Keratinocyte (primary cell): ENCODE measurements around the gene EVI5L.

Source experiments
- EZH2 ChIP-seq: IDR thresholded peaks from one replicate; pipeline ENCODE4 v1.6.1; 2012; ENCODE audit warnings: inconsistent platforms, mild to moderate bottlenecking, low read length, moderate library complexity
- TF ChIP-seq, protein P1 (sequence below), 3 experiments: IDR thresholded peaks in 1 of 3; conservative IDR thresholded peaks in 1 of 3; optimal IDR thresholded peaks in 1 of 3; 2 replicates in 2 of 3; 3 replicates in 1 of 3; pipeline versions ENCODE3 to v1.5.1; 2011; ENCODE audit warnings: low read length in 3 of 3, mild to moderate bottlenecking in 3 of 3, moderate library complexity in 2 of 3, control low read depth in 1 of 3, inconsistent platforms in 1 of 3; ENCODE audit not compliant: insufficient read depth in 2 of 3; ENCODE audit errors: extremely low read depth in 1 of 3

DNA sequence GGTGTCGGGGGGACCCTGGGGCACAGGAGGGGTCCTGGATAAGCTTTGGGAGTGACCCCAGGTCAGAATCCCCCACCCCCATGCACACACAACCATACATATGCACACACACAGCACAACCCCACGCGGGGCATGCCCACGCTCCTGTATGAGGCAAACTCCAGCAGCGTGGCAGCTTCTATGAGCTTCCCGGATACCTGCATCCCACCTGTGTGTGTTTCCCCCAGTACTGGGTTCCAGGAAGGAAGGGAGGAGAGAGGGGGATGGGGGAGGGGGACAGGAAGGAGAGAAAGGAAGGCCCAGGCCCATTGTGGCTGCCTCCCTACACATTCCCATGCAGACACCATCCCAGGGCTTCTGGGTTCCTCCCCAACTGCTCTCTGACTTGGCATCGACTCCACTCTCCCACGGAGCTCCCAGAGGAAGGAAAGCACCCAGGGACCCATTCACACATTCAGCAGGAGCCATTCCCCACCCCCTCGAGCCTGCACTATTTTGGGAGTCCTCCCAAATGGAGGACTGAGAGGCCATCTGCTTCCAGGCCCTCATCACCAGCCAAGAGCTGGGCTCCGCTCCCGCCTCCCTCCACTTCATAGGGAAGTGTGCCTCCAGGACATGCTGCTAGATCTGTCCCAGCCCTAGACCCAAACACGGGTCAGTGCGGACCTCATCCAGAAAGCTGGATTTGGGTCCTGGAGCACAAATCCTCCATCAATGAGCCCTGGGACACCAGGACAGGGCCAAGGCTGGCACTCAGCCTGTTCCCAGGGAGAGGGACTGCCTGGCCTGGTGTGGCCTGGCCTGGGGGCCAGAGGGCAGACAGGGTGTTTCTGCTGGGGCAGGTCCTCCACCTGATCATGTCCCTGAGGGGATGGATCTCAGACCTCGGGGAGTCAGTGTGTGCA, 30.9 kb downstream of the EVI5L start:
- TF ChIP-seq, protein P1, sequence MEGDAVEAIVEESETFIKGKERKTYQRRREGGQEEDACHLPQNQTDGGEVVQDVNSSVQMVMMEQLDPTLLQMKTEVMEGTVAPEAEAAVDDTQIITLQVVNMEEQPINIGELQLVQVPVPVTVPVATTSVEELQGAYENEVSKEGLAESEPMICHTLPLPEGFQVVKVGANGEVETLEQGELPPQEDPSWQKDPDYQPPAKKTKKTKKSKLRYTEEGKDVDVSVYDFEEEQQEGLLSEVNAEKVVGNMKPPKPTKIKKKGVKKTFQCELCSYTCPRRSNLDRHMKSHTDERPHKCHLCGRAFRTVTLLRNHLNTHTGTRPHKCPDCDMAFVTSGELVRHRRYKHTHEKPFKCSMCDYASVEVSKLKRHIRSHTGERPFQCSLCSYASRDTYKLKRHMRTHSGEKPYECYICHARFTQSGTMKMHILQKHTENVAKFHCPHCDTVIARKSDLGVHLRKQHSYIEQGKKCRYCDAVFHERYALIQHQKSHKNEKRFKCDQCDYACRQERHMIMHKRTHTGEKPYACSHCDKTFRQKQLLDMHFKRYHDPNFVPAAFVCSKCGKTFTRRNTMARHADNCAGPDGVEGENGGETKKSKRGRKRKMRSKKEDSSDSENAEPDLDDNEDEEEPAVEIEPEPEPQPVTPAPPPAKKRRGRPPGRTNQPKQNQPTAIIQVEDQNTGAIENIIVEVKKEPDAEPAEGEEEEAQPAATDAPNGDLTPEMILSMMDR (optimal IDR thresholded peaks at IDR 0.05 in 1 of 3, IDR thresholded peaks at IDR 0.05 in 1 of 3, conservative IDR thresholded peaks at IDR 0.05 in 1 of 3; ENCODE audit: extremely low read depth in 1 of 3, insufficient read depth in 2 of 3, low read length in 3 of 3), result no peak
- TF ChIP-seq EZH2, result no peak
